ENCODE data around the gene MROH2A. TPM values are rescaled to one million over a fixed set of nuclear protein-coding genes. Genes with fewer than 3 reads are reported as not detected.

Gene MROH2A
- total RNA-seq, 1 donor from 2014 or later: not detected

- DNase-seq (ENCODE audit: low spot score): no peak
Measured at GRCh38 chr2:233764761-233765160, 13.4 kb upstream of the MROH2A start.

GRCh38 chr2:233766416-233766815 lies 11.7 kb upstream of the MROH2A start:
- no peak for DNase-seq (ENCODE audit: low spot score)

- DNase-seq (ENCODE audit: low spot score): no peak
Measured at GRCh38 chr2:233768076-233768475, 10.1 kb upstream of the MROH2A start.

GRCh38 chr2:233769260-233769659 lies 8.9 kb upstream of the MROH2A start:
- DNase-seq (ENCODE audit: low spot score): no peak

GRCh38 chr2:233772153-233772552 lies 6.0 kb upstream of the MROH2A start:
- no peak for DNase-seq (ENCODE audit: low spot score)

- DNase-seq (ENCODE audit: low spot score): no peak
Measured at GRCh38 chr2:233772583-233772982, 5.5 kb upstream of the MROH2A start.

GRCh38 chr2:233773854-233774253 lies 4.3 kb upstream of the MROH2A start:
- DNase-seq (ENCODE audit: low spot score): no peak

- DNase-seq (ENCODE audit: low spot score): no peak
Measured at GRCh38 chr2:233775414-233775813, 2.7 kb upstream of the MROH2A start.

GRCh38 chr2:233779722-233780121 lies 1.6 kb downstream of the MROH2A start:
- DNase-seq (ENCODE audit: low spot score): no peak

GRCh38 chr2:233780771-233781170 lies 2.6 kb downstream of the MROH2A start:
- no peak for DNase-seq (ENCODE audit: low spot score)

GRCh38 chr2:233789554-233789953 lies 11.4 kb downstream of the MROH2A start:
- peak; percentile 82 for DNase-seq (ENCODE audit: low spot score)

- DNase-seq (ENCODE audit: low spot score): peak; percentile 62
Measured at GRCh38 chr2:233791151-233791882, 13.2 kb downstream of the MROH2A start.

GRCh38 chr2:233791883-233792329 lies 13.8 kb downstream of the MROH2A start:
- DNase-seq (ENCODE audit: low spot score): peak; percentile 51

- DNase-seq (ENCODE audit: low spot score): peak; percentile 39
Measured at GRCh38 chr2:233792720-233793119, 14.6 kb downstream of the MROH2A start.

- peak; percentile 45 for DNase-seq (ENCODE audit: low spot score)
Measured at GRCh38 chr2:233793465-233794127, 15.5 kb downstream of the MROH2A start.

GRCh38 chr2:233794128-233794658 lies 16.1 kb downstream of the MROH2A start:
- peak; percentile 82 for DNase-seq (ENCODE audit: low spot score)

GRCh38 chr2:233795735-233796171 lies 17.6 kb downstream of the MROH2A start:
- peak; percentile 84 for DNase-seq (ENCODE audit: low spot score)

- DNase-seq (ENCODE audit: low spot score): peak; percentile 22
Measured at GRCh38 chr2:233796254-233796653, 18.1 kb downstream of the MROH2A start.

GRCh38 chr2:233798335-233799086 lies 20.4 kb downstream of the MROH2A start:
- peak; percentile 79 for DNase-seq (ENCODE audit: low spot score)

- DNase-seq (ENCODE audit: low spot score): peak; percentile 37
Measured at GRCh38 chr2:233799087-233799665, 21.0 kb downstream of the MROH2A start.

- peak; percentile 28 for DNase-seq (ENCODE audit: low spot score)
Measured at GRCh38 chr2:233799716-233800115, 21.6 kb downstream of the MROH2A start.
